ENCODE results near the gene KIAA1210. TPM values are rescaled to one million over a fixed set of nuclear protein-coding genes. Genes with fewer than 3 reads are reported as not detected.

The KIAA1210 gene
- total RNA-seq, 1 experiment from 2014 or later, result not detected

DNA sequence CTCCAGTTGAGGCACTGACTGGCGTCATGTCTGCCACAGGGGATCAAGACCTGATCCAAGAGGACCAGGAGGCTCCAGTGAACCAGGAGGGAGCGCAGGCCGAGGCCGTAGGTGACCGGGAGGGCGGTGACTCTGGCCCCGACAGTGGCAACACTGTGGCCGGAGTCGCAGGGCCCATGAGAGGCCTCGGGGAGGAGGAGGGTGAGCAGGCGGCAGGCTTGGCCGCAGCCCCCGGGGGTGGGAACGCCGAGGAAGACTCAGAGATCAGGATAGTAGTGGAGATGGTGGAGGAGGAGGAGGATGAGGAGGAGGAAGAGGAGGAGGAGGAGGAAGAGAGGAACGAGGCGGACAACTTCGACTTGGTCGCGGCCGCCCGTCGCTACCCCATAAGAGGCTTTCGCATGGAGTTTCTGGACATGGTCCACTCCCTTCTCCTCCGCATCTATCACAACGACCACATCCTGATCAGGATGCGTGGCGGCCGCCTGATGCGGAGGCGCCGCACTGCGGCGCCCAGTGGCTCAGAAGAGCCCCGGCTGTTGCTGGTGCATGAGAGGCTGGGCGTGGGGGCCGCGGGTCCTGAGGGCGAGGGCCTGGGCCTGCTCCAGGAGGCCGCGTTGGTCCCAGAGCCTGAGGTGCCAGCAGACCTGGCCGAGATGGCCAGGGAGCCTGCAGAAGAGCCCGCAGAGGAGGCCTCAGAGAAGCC is 54.3 kb downstream of the KIAA1210 start:
- TF ChIP-seq, protein P1, sequence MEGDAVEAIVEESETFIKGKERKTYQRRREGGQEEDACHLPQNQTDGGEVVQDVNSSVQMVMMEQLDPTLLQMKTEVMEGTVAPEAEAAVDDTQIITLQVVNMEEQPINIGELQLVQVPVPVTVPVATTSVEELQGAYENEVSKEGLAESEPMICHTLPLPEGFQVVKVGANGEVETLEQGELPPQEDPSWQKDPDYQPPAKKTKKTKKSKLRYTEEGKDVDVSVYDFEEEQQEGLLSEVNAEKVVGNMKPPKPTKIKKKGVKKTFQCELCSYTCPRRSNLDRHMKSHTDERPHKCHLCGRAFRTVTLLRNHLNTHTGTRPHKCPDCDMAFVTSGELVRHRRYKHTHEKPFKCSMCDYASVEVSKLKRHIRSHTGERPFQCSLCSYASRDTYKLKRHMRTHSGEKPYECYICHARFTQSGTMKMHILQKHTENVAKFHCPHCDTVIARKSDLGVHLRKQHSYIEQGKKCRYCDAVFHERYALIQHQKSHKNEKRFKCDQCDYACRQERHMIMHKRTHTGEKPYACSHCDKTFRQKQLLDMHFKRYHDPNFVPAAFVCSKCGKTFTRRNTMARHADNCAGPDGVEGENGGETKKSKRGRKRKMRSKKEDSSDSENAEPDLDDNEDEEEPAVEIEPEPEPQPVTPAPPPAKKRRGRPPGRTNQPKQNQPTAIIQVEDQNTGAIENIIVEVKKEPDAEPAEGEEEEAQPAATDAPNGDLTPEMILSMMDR (IDR thresholded peaks at IDR 0.05; ENCODE audit: insufficient read depth in 1 of 2, low read depth in 1 of 2, low read length in 1 of 2, severe bottlenecking in 1 of 2, unreplicated experiment in 1 of 2), result no peak
- no peaks in the 10 kb centered on the region for H3K4me1 Mint-ChIP-seq (ENCODE audit: low read depth, unreplicated experiment)
- no peak overlapping the region for H3K4me3 ChIP-seq (ENCODE audit: low read depth, low read length)
- H3K9me3 ChIP-seq, result no peaks in the 10 kb centered on the region
- no peaks in the 10 kb centered on the region for H3K9me3 Mint-ChIP-seq (ENCODE audit: unreplicated experiment)
- H3K4me3 Mint-ChIP-seq (ENCODE audit: unreplicated experiment), result no peak overlapping the region
- no peak for DNase-seq
- intact Hi-C loops (cut with micrococcal nuclease; ENCODE audit: unreplicated experiment), result no loop called here
- H3K27me3 Mint-ChIP-seq (ENCODE audit: insufficient read depth, unreplicated experiment), result no peaks in the 10 kb centered on the region
- ChIA-PET CTCF (no interaction called here), POLR2A (no interaction called here)
- H3K36me3 Mint-ChIP-seq (ENCODE audit: insufficient read depth, unreplicated experiment), result no peaks in the 10 kb centered on the region
- H3K27ac Mint-ChIP-seq (ENCODE audit: unreplicated experiment), result no peak overlapping the region
- H3K27me3 ChIP-seq (replicated peaks; ENCODE audit: control insufficient read depth, insufficient read depth, low read length), result no peaks in the 10 kb centered on the region
- no TSS peak for BruUV-seq (replicated peaks)
- H3K4me1 ChIP-seq, result no peaks in the 10 kb centered on the region
- H3K36me3 ChIP-seq (ENCODE audit: control insufficient read depth, insufficient read depth, low read length), result no peaks in the 10 kb centered on the region

DNA sequence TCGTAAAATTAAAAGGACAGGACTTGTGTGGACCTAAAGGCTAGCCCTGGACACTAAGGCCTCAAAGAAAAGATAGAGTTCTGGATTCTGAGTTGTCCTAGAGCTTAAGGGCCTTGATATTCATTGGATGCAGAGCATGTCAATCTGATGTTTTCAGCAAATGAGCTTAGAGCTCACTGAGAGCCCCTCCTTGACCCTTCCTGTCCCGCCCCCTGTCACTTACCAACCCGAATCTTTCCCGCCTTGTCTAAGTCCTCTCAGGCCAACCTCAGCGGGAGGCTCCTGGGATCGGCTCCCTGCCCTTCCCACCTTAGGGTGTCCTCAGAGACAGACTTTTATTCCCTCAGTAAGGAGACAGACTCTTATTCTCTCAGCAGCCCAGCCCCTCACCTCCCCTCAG is 54.9 kb downstream of the KIAA1210 start, which contains the start of gene CT47C1:
CT47C1 (plus strand) TSS at position 250 of the 400 bp plus-strand sequence. CDS start 233 bp downstream, outside the sequence.
- DNase-seq, result no peak
- intact Hi-C loops (cut with micrococcal nuclease; ENCODE audit: unreplicated experiment), result no loop called here
- no peaks in the 10 kb centered on the region for H3K27me3 ChIP-seq (replicated peaks; ENCODE audit: control insufficient read depth, insufficient read depth, low read length)
- no peaks in the 10 kb centered on the region for H3K9me3 Mint-ChIP-seq (ENCODE audit: unreplicated experiment)
- no peaks in the 10 kb centered on the region for H3K27me3 Mint-ChIP-seq (ENCODE audit: insufficient read depth, unreplicated experiment)
- BruUV-seq (replicated peaks), result no TSS peak
- H3K4me1 ChIP-seq, result no peaks in the 10 kb centered on the region
- ChIA-PET POLR2A (no interaction called here), CTCF (interaction anchor here (0.5 kb wide), 1 partner anchor 155 kb away, joined by 4 read pairs; no protein-coding TSS in a partner anchor)
- no peaks in the 10 kb centered on the region for H3K36me3 ChIP-seq (ENCODE audit: control insufficient read depth, insufficient read depth, low read length)
- H3K4me3 Mint-ChIP-seq (ENCODE audit: unreplicated experiment), result no peak within 1 kb of the TSS
- TF ChIP-seq, protein P1 (IDR thresholded peaks at IDR 0.05; ENCODE audit: insufficient read depth in 1 of 2, low read depth in 1 of 2, low read length in 1 of 2, severe bottlenecking in 1 of 2, unreplicated experiment in 1 of 2), result no peak
- no peak within 1 kb of the TSS for H3K4me3 ChIP-seq (ENCODE audit: low read depth, low read length)
- no peaks in the 10 kb centered on the region for H3K36me3 Mint-ChIP-seq (ENCODE audit: insufficient read depth, unreplicated experiment)
- no peaks in the 10 kb centered on the region for H3K4me1 Mint-ChIP-seq (ENCODE audit: low read depth, unreplicated experiment)
- H3K27ac Mint-ChIP-seq (ENCODE audit: unreplicated experiment), result no peak within 1 kb of the TSS
- H3K9me3 ChIP-seq, result no peaks in the 10 kb centered on the region

DNA sequence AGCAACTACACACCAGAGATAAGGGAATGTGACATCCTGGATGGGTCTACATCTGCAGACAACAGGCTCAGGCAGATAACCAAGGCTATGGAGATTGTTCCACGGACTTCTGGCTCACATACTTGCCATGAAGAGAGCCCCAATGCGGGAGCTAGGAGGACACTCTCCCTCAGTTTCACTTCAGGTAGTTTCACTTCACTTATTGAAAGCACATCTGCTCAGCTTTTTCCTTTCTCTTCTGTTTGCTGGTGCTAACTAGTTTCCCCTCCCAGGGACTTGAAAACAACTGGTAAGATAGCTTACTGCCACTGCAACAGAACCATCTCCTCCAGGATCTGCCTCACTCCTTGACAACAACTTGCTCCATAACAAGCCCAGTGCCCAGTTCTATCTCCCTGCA is 56.2 kb downstream of the KIAA1210 start:
- CTCF ChIA-PET, result no interaction called here
- H3K36me3 Mint-ChIP-seq (ENCODE audit: insufficient read depth, unreplicated experiment), result no peaks in the 10 kb centered on the region
- no peaks in the 10 kb centered on the region for H3K27me3 Mint-ChIP-seq (ENCODE audit: insufficient read depth, unreplicated experiment)
- no peaks in the 10 kb centered on the region for H3K4me1 ChIP-seq
- intact Hi-C loops (cut with micrococcal nuclease; ENCODE audit: unreplicated experiment), result no loop called here
- no peak overlapping the region for H3K4me3 ChIP-seq (ENCODE audit: low read depth, low read length)
- DNase-seq, result no peak
- no TSS peak for BruUV-seq (replicated peaks)
- TF ChIP-seq, protein P1 (IDR thresholded peaks at IDR 0.05; ENCODE audit: insufficient read depth in 1 of 2, low read depth in 1 of 2, low read length in 1 of 2, severe bottlenecking in 1 of 2, unreplicated experiment in 1 of 2), result no peak
- H3K36me3 ChIP-seq (ENCODE audit: control insufficient read depth, insufficient read depth, low read length), result no peaks in the 10 kb centered on the region
- H3K27me3 ChIP-seq (replicated peaks; ENCODE audit: control insufficient read depth, insufficient read depth, low read length), result no peaks in the 10 kb centered on the region
- no peaks in the 10 kb centered on the region for H3K4me1 Mint-ChIP-seq (ENCODE audit: low read depth, unreplicated experiment)
- POLR2A ChIA-PET, result no interaction called here
- H3K4me3 Mint-ChIP-seq (ENCODE audit: unreplicated experiment), result no peak overlapping the region
- H3K9me3 ChIP-seq, result no peaks in the 10 kb centered on the region
- no peak overlapping the region for H3K27ac Mint-ChIP-seq (ENCODE audit: unreplicated experiment)
- no peaks in the 10 kb centered on the region for H3K9me3 Mint-ChIP-seq (ENCODE audit: unreplicated experiment)
